ENCODE results near the gene TSC2.
A peak's percentile ranks its signal among the peaks of the same experiment; 100 is the strongest.

Gene TSC2

DNA sequence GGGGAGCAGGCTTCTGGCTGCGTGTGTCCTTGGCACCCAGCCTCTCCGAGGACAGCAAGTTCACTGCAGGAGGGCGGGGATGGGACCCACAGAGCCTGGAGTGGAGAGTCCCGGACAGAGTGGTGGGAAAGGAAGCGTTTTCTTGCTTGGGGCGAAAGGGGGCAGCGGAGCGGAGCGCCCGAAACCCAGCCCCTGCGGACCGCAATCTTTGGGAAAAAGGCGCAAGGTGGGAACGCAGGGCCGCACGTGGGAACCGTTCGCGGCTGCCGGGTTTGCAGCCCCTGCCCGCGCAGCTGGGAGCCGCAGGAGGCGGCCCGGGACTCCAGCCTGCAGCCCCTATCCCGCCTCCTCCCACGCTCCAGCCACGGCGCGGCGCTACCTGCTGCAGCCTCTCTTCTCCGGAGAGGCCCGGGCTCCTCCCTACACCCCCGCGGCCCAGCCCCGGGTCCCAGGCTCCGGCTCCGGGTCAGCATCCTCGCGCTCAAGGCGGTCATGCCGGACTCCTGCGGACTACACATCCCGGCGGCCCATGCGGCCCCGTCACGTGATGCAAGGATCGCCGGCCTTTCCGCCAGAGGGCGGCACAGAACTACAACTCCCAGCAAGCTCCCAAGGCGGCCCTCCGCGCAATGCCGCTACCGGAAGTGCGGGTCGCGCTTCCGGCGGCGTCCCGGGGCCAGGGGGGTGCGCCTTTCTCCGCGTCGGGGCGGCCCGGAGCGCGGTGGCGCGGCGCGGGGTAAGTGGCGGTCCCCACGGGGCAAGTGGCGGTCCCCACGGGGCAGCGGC lies at the start of gene TSC2, which contains the start of gene NTHL1:
Gene TSC2 (plus strand): TSS at position 656 of the 786 bp plus-strand sequence. CDS start 631 bp downstream, outside the sequence.
Gene NTHL1 (minus strand): TSS at position 505 of the 786 bp plus-strand sequence. CDS start 11 bp downstream, at position 494.
- DNase-seq: peak; percentile 98

DNA sequence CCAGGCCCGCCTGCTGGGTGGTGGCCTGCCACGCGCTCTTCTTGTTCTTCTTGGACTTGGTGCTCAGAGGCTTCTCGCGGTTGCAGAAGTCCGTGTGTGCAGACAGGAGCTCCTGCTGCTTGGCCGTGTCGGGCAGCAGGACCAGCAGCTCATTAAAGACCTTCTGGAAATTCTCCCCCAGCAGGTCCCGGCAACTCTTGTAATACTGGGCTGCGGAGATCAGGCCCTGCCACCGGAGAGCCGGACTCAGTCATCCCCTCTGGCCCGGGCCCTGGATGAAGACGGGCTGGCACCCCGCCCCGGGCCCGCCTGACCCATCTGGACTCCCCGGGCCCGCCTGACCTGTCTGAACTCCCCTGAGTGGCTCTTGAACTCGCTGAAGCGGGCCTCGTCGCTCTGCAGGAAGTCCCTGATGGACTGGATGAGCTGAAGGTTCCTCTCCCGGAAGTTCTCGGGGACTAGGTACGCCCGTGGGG lies 49.4 kb upstream of the TSC2 start:
- no peak for DNase-seq

GRCh38 chr16:1998852-1999801 lies 48.7 kb upstream of the TSC2 start:
- DNase-seq: no peak

DNA sequence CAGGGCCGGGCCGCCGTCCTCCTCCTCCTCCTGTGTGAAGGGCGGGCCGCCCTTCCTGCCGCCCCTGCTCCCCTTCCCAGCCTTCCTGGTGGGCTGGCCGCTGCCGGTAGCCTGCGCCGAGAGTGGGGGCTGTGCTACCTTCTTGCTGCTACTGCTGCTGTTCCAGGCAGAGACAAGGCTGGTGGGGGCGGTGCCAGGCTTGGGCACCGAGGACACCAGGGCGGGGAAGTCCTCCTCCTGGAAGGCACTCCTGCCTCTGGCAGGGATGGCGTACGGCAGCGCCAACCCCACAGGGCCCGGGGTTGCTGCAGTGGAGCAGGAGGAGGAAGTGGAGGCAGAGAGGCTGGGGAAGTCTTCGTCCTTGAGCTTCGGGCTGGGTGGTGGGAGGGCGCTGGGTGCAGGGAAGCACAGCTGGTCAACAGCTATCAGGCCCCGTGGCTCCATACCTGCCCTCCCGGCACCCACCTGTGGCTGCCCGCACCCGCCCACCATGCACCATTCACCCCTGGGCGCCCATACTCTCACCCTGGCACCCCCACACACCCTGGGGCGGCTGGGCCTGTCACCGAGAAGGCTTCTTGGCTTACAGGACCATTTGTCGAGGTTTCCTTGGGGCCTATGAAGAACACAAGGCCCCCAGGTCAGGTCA lies 47.8 kb upstream of the TSC2 start:
- DNase-seq: no peak

DNA sequence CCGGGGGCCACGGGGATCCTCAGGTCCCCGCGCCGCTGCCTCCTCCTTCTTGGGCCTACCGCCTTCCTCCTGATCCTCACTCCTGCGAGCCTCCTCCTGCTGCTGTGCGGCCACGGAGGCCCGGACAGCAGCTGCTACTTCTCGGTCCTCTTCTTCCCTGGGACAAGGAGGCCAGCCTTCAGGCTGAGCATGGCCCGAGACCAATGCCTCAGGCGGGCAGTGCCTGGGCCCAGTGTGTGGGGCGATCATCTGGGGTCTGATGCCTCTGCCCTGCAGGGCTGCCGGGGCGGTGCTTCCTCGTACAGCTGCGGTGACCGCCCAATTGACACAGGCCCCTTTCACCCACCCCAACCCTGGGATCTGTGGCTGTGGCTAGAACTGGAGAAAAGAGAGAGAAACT lies 46.8 kb upstream of the TSC2 start:
- DNase-seq: no peak

GRCh38 chr16:2001456-2002355 lies 46.1 kb upstream of the TSC2 start:
- DNase-seq: no peak

GRCh38 chr16:2002406-2003230 lies 45.2 kb upstream of the TSC2 start:
- DNase-seq: no peak

GRCh38 chr16:2003231-2003826 lies 44.5 kb upstream of the TSC2 start:
- no peak for DNase-seq

DNA sequence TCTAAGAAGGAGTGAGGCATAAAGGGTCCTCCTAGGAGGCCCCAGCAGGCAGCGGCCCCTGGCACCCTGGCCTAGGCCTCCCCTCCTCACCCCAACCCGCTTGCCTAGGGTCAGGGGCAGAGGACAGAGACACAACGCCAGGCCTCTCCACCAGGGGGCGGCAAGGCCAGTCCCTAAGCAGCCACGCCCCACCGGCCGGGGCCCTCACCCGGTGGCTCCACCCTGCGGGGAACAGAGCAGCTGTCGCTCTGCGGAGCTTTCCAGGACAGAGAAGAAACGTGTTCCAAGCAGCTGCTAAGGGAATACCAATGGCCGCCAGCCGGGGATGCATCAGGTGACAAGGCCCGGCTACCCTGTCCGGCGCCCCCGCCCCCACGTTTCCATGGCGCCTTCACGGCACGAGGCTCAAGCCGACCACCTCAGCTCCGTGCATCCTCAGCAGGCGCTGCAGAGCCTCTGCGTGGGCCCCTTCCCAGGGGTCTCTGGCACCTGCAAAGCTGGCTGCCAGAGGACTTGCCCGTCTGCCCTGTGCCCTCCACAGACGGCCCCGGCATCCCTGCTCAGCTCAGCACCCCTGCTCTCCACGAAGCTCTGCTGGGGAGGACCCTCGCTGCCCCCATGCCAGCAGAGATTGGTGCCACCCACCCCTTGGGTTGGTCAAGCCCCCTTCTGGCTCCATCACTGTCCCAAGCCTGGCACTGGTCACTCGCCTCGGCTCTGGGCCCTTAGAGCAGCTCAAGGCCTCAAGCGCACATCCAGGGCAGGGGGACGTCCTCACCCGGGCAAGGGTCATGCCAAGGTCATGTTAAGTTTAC lies 43.8 kb upstream of the TSC2 start:
- peak; percentile 96 for DNase-seq

DNA sequence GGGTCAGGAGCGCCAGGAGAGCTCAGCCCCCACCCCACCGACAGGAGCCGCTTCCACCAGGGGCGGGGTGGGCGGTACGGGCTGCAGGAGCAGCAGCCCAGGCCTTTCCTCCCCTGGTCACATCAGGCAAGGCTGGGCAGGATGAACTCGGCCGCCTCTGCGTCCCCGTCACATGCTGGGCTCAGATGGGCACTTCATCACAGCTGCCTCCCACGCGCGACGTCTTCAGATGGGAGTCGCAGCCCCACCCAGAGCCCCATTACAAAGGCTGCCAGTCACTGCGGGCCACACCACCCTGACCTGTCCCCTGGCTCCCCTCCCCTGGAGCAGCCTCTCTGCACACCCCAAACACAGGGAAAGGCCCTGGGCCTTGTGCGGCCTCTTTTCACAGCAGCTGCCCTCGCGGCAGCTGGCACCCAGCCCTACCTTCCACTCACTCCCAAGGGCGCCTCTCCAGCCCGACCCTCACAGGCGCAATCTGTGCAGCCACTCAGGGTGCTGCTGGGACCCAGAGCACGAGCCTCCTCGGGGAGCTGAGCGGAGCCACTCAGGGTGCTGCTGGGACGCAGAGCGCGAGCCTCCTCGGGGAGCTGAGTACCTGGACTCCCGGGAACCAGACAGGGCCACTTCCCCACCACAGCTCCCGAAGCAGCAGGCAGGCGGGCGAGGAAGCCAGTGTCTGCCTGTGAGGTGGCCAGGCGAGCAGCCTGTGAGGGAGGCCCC lies 42.8 kb upstream of the TSC2 start:
- DNase-seq: peak; percentile 15

DNA sequence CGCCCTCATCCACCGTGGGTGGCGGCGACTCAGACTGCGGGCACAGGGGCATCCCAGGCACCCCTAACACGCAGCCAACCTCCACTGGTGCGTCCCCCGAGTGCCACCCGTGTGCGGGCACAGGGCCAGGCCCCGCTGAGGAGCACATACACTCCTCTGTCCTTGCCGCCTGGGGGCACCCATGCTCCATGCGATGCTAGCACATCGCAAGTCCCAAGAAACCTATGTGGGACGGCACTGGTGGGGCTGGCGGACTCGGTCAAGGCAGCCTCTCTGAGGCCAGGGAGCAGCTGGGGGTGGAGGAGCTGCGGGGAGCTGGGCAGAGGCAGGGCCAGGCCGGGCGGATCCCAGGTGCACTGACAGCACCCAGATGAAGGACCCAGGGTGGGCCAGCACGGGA lies 42.1 kb upstream of the TSC2 start:
- no peak for DNase-seq

GRCh38 chr16:2006317-2006716 lies 41.5 kb upstream of the TSC2 start:
- DNase-seq: no peak

DNA sequence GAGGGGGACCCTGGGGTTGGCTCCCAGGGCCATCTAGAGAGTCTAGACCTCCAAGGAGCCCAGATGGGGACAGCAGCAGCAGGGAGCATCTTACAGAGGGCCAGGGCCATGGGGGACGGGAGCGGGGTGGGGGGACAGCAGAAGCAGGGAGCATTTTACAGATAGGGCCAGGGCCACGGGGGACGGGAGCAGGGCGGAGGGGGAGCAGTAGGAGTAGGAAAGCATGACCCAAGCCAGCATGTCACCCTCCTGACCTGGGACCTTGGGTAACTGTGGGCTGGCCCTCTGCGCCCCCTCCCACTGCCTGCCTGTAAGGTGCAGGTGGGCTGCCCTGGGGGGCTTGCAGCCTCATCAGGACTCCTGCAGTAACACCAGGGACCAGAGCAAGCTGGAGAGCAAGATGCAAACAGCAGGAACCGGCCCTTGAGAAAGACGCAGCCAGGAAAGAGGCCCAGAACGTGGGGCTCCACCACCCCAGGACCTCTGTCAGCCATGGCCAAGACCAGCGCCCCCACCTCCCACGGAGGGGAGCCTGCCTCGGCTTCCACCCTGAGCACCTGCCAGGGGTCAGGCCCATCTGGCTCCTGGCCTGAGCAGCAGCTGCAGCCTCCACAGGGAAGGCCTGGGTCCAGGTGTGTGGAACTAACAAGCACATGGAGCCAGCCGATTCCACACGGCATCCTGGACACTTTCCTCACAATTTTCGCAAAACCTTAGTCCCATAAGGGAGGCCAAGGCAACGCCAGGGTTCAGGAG lies 40.5 kb upstream of the TSC2 start:
- DNase-seq: no peak

DNA sequence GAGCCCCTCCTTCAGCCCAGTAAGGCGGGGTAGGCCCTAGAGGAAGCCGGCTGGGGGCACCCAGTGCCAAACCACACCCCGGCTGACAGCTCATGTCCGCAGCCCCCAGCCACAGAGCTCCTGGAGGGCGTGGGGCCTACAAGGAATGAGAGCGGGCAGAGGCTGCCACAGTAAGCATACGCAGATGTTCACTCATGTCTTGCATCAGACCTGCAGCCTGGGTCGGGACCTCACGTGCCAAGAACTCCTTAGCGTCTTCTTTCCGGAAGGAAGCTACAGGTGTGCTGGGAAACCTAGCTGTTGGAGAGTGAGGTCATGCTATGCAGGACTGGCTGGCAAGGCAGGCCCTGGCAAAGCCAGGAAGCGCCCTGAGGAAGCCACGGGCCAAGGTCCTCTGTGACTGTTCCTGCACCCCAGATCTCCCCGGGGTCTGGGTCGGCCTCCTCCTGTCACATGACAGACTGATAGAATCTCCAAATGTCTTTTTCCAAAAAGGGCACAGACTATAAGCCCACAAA lies 39.7 kb upstream of the TSC2 start:
- DNase-seq: no peak

DNA sequence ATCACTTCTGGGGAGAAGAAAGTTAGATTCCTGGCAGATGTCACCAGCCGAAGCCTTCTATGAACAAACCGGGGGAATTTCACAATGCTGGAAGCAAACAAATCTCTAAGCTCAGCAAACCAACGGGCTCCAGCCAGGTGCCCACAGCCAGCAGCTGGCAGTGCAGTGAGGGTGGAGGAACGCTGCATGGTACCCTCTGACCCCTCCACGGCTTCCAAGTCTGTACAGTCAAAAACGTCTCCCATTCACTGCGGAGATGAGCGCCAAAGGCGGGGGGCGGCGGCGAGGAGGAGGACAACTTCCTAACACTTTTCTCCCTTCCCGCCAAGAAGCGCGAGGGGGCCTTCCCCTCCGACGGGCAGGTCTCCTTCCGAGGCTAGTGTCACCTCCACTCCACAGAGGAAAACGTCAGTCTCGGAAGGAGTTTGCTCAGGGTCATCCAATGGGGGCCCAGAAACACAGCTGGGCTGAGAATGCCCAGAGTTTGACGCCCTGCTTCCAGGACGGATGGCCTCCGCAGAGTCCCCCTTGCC lies 39.1 kb upstream of the TSC2 start:
- peak; percentile 37 for DNase-seq

- DNase-seq: peak; percentile 38
Measured at GRCh38 chr16:2009164-2009711, 38.5 kb upstream of the TSC2 start.

DNA sequence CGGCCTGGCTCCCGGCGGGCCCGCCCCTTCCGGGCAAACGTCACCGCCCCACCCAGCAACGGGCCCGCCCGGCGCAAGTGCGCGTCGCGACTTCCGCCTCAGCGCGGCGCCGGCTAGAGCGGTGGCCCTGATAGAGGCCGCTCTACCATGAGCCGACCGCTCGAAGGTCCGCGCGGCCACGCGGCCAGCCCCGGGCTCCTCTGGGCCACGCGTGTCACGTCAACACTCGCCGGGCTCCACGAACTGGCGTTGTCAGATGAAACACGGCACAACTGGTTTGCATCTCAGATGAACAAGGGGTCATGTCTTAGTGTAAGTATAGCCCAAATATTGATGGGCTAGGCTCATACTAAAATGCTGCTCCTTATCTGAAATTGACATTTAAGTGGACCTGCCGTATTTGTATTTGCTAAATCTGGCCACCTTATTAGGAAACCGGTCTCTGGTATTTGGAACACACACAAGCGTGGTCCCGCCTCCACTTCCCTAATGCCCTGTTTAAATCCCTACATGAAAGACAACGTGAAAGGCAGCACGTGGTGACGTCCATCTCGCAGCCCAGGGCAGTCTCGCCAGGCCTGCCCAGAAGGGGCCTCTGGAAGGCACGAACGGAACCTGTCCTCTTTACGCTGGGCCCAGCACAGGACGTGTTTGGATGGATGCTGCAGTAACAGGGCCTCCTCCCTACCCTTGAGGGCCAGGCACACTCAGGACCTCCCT lies 37.8 kb upstream of the TSC2 start, which contains the start of gene ZNF598:
Gene ZNF598 (minus strand): TSS at position 31 of the 720 bp plus-strand sequence.
- DNase-seq: peak; percentile 94
